H1 (cell line): ENCODE measurements around the gene SPC25.

Experiments
- JUND ChIP-seq: IDR thresholded peaks from 2 replicates; pipeline ENCODE4 v1.6.1; 2011; ENCODE audit warnings: mild to moderate bottlenecking, improper control_type of control experiment, low read length
- KDM1A ChIP-seq: fragments of 200-600, 300-600 bp; sonication (generic); IDR thresholded peaks from 2 replicates; pipeline ENCODE4 v1.7.1; 2016; ENCODE audit warnings: mild to moderate bottlenecking, low read length, borderline replicate concordance
- POLR2A ChIP-seq, 2 experiments: IDR thresholded peaks; 1 replicate in 1 of 2; 2 replicates in 1 of 2; pipeline ENCODE4 v1.6.1; 2011; ENCODE audit warnings: low read depth in 2 of 2, low read length in 2 of 2, mild to moderate bottlenecking in 2 of 2; ENCODE audit errors: control extremely low read depth in 1 of 2
- RAD21 ChIP-seq, 2 experiments: IDR thresholded peaks in 1 of 2; conservative IDR thresholded peaks in 1 of 2; 2 replicates each; pipeline ENCODE4 v1.6.1; 2011; ENCODE audit warnings: low read depth in 2 of 2, low read length in 2 of 2, improper control_type of control experiment in 1 of 2, inconsistent platforms in 1 of 2, mild to moderate bottlenecking in 1 of 2, moderate library complexity in 1 of 2
- SUZ12 ChIP-seq: fragments of 200-600 bp; sonication (generic); IDR thresholded peaks from 2 replicates; pipeline ENCODE4 v1.6.1; 2012; ENCODE audit warnings: mild to moderate bottlenecking, inconsistent platforms, low read length, moderate library complexity, mixed read lengths
- TAF1 ChIP-seq: IDR thresholded peaks from 2 replicates; pipeline ENCODE4 v1.6.1; 2011; ENCODE audit warnings: mild to moderate bottlenecking, low read depth, low read length
- TF ChIP-seq, protein P1 (sequence below), 3 experiments: IDR thresholded peaks; 1 replicate in 2 of 3; 2 replicates in 1 of 3; pipeline versions ENCODE4 v1.5.1 to v1.6.1; 2011; ENCODE audit warnings: low read length in 3 of 3, mild to moderate bottlenecking in 3 of 3, inconsistent platforms in 2 of 3, low read depth in 1 of 3, moderate library complexity in 1 of 3; ENCODE audit not compliant: insufficient read depth in 1 of 3; ENCODE audit errors: control extremely low read depth in 1 of 3

DNA sequence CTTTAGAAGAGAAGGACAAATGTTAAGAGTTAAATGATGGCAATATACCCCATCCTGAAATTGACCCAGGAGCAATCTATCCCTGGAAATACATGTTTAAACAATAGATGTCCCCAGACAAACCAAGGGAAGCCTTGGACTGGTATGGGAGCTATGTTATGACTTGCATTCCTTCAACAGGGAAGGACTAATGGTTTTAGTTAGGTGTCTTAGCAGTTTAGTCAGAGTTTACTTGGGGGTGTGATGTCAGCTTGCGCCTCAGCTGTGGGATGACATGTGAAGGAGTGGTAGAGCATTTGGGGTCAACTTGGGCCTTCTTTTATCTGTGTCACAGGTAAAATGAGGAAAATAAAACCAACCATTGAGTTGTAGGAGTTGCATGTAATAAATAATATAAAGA, 36.8 kb downstream of the SPC25 start:
- TF ChIP-seq SUZ12, result no peak
- TF ChIP-seq JUND, result no peak
- TF ChIP-seq POLR2A (IDR thresholded peaks at IDR 0.05; ENCODE audit: control extremely low read depth in 1 of 2, low read depth in 2 of 2, low read length in 2 of 2), result no peak
- no peak for TF ChIP-seq TAF1
- TF ChIP-seq, protein P1, sequence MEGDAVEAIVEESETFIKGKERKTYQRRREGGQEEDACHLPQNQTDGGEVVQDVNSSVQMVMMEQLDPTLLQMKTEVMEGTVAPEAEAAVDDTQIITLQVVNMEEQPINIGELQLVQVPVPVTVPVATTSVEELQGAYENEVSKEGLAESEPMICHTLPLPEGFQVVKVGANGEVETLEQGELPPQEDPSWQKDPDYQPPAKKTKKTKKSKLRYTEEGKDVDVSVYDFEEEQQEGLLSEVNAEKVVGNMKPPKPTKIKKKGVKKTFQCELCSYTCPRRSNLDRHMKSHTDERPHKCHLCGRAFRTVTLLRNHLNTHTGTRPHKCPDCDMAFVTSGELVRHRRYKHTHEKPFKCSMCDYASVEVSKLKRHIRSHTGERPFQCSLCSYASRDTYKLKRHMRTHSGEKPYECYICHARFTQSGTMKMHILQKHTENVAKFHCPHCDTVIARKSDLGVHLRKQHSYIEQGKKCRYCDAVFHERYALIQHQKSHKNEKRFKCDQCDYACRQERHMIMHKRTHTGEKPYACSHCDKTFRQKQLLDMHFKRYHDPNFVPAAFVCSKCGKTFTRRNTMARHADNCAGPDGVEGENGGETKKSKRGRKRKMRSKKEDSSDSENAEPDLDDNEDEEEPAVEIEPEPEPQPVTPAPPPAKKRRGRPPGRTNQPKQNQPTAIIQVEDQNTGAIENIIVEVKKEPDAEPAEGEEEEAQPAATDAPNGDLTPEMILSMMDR (IDR thresholded peaks at IDR 0.05; ENCODE audit: control extremely low read depth in 1 of 3, insufficient read depth in 1 of 3, low read depth in 1 of 3, low read length in 3 of 3), result no peak
- TF ChIP-seq KDM1A, result no peak
- TF ChIP-seq RAD21 (IDR thresholded peaks at IDR 0.05 in 1 of 2, conservative IDR thresholded peaks at IDR 0.05 in 1 of 2; ENCODE audit: low read depth in 2 of 2, low read length in 2 of 2), result no peak
